Pancreas (tissue), 10 donors: Measurements from ENCODE around the gene PDE6D. TPM values are rescaled to one million over a fixed set of nuclear protein-coding genes. Genes with fewer than 3 reads are reported as not detected.
A peak's percentile ranks its signal among the peaks of the same experiment; 100 is the strongest.

ENCODE experiments used
- ATAC-seq, 4 donors: fragments of 200-7000 bp; cut with Tn5 transposase; one replicate each; pipeline versions ENCODE4 v1.8.0 to v1.9.1; 2020; ENCODE audit warnings: mild to moderate bottlenecking in 4 of 4, moderate library complexity in 4 of 4
- DNase-seq, 6 donors: peaks; one replicate each; pipeline ENCODE4 v3.0.0-alpha.2; 2020
- FAIRE-seq: peaks from 2 replicates; lab custom pipeline; 2012; peaks lifted over from hg19 to GRCh38; lab: Jason Lieb, UNC
- H3K27ac ChIP-seq, 4 donors: fragments of 200-600 bp; sonication (generic); 1 replicate in 3 of 4; 2 replicates in 1 of 4; pipeline versions ENCODE4 v1.5.0 to v1.8.0; 2020
- H3K27me3 ChIP-seq, 4 donors: fragments of 200-600 bp; one replicate each; pipeline ENCODE4 v1.8.0; 2021
- H3K36me3 ChIP-seq, 3 donors: fragments of 200-600 bp; sonication (generic) in 1 of 3; one replicate each; pipeline versions ENCODE4 v1.5.0 to v1.8.0; 2020 to 2021
- H3K4me1 ChIP-seq, 3 donors: fragments of 200-600 bp; one replicate each; pipeline ENCODE4 v1.8.0; 2021
- H3K4me3 ChIP-seq, 4 donors: fragments of 200-600 bp; sonication (generic) in 2 of 4; one replicate each; pipeline versions ENCODE4 v1.5.0 to v1.8.0; 2020 to 2021
- H3K9me3 ChIP-seq, 4 donors: fragments of 200-600 bp; one replicate each; pipeline ENCODE4 v1.8.0; 2021
- CTCF ChIP-seq, 4 donors: fragments of 200-600 bp; sonication (generic) in 3 of 4; IDR thresholded peaks; one replicate each; pipeline versions ENCODE4 v1.5.0 to v1.8.0; 2021; ENCODE audit warnings: antibody characterized with exemption in 4 of 4
- WGBS, 2 donors: extraction: QIAGEN DNeasy Blood & Tissue Kit; methylation state at CpG; one replicate each; pipeline ENCODE4 v1.1.7; 2013; 5-methylcytosine and 5-hydroxymethylcytosine counted together
- intact Hi-C, 3 donors: fragments of 100-400 bp; cut with DNase I; formaldehyde crosslinking; loops; one replicate each; pipeline versions ENCODE4 v1.11.1 to v1.14.2; 2022
- polyA plus RNA-seq, 2 donors: library from polyadenylated mRNA; stranded (reverse); fragments of 200-250 nt; gene quantifications; one replicate each; pipeline ENCODE4 v1.2.3, GENCODE V29; 2013
- total RNA-seq, 6 donors: library from RNA; stranded (reverse); fragmentation: NEBNext Ultra II Directional in 4 of 6; extraction: Animal tissue kit (Norgen Biotek cat#: 25700) in 4 of 6; gene quantifications; one replicate each; pipeline versions ENCODE4 v1.2.1 to v1.2.4, GENCODE V29; 2021 to 2023
- donor health status: healthy with polysubstance abuse.
- donor health status: DM: no; HTN: no; CAD: no; lungs with moderate emphysema.
- donor health status: DM: no; HTN: no; CAD: no.
- donor health status: control.
- donor health status: control.
- donor health status: Bipolar disorder and iron deficiency.
- donor health status: DM: yes; HTN: yes; CAD: no.
- donor health status: DM: no; HTN: no; CAD: no.
- donor health status: DM: no; HTN: no; CAD: no.
- donor health status: DM: yes; HTN: yes; CAD: no.

Gene PDE6D
- total and polyA plus RNA-seq, 8 donors, result 5.6 to 14.0 (median 7.6) TPM

DNA sequence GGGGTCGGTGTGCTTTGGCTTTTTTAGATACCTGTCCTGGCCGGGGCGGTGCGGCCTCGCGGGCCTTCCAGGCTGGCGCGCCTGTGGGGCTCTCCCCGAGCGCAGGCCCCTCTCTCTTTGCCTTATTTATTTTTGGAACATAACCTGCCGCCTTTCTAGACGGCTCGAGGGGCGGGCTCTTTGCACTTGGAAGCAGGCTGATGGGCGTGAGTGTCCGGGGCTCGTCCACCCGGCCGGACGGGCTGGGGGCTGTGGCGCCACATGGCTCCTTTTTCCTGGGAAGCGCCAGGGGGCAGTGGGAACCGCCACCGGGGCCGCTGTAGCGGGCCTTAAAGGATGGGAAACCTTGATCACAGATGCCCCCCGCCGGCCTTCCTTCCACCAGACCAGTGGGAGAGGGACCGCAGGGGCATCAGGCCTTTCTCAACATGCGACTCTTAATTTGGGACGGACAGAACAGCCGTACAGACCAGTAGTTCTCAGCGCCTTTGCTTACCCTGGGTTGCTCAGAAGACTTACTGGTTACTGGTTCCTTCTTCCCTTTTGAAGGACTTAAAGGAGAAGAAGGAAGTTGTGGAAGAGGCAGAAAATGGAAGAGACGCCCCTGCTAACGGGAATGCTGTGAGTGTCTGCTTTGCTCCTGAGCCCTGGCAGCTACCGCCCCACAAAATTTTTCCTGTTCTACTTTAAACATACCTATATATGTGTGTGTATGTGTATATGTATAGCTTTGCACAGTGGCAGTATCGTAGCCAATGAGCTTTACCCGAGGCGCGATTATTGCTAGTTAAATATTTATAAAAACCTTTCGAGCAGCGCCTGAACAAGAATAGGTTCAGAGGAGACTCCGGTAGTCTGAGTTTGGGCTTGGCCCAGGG lies 70.0 kb downstream of the PDE6D start:
- Histone ChIP-seq H3K4me3 (peak overlapping the region; percentile 88 to 100 (median 96)), H3K36me3 (peaks cover 6 to 17% (median 10%) of the 10 kb centered on the region in 3 donors), H3K4me1 (peaks cover 0 to 14% (median 10%) of the 10 kb centered on the region in 3 donors), H3K27me3 (no peaks in the 10 kb centered on the region), H3K27ac (peak overlapping the region; percentile 61 to 100 (median 98)), H3K9me3 (no peaks in the 10 kb centered on the region)
- DNase-seq (peak in 3 of 6 donors; percentile 39 to 83 (median 71)), ATAC-seq (no peak), FAIRE-seq (no peak)
- TF ChIP-seq CTCF (IDR thresholded peaks at IDR 0.05), result no peak
- intact Hi-C loops, result no loop called here
- 1 to 2% methylated on average over 42 to 43 of the region's 43 CpGs for WGBS, 2 donors

- peak overlapping the region; percentile 88 to 100 (median 96) for H3K4me3 ChIP-seq
- ATAC-seq (peak; percentile 27 to 42 (median 32)), DNase-seq (peak; percentile 78 to 99 (median 92)), FAIRE-seq (no peak)
- H3K9me3 ChIP-seq, result no peaks in the 10 kb centered on the region
- peak; percentile 43 to 84 (median 78) for TF ChIP-seq CTCF (IDR thresholded peaks at IDR 0.05)
- H3K4me1 ChIP-seq, result peaks cover 7 to 19% (median 11%) of the 10 kb centered on the region in 3 donors
- WGBS, 2 donors, result 0% methylated on average over 78 to 105 of the region's 105 CpGs
- peaks cover 6 to 17% (median 10%) of the 10 kb centered on the region in 3 donors for H3K36me3 ChIP-seq
- H3K27me3 ChIP-seq, result no peaks in the 10 kb centered on the region
- intact Hi-C loops, result no loop called here
- H3K27ac ChIP-seq, result peak overlapping the region; percentile 96 to 100 (median 98)
Observed at GRCh38 chr2:231709981-231710798, 70.9 kb downstream of the PDE6D start.

- ATAC-seq, result peak in 2 of 4 donors; percentile 0
- intact Hi-C loops, result no loop called here
Observed at GRCh38 chr2:231709636-231709980, 71.5 kb downstream of the PDE6D start.

More at GRCh38 chr2:231709636-231709980, 71.5 kb downstream of the PDE6D start:
- no peak for TF ChIP-seq CTCF (IDR thresholded peaks at IDR 0.05)
- FAIRE-seq, result no peak
- peaks cover 6 to 17% (median 10%) of the 10 kb centered on the region in 3 donors for H3K36me3 ChIP-seq
- no peaks in the 10 kb centered on the region for H3K27me3 ChIP-seq
- peak overlapping the region; percentile 88 to 100 (median 96) for H3K4me3 ChIP-seq
- peak; percentile 56 to 87 (median 76) for DNase-seq
- peak overlapping the region; percentile 96 to 100 (median 98) for H3K27ac ChIP-seq
- no peaks in the 10 kb centered on the region for H3K9me3 ChIP-seq
- WGBS, 2 donors, result 0 to 1% methylated on average over 22 to 33 of the region's 33 CpGs
- peaks cover 10 to 20% (median 14%) of the 10 kb centered on the region in 3 donors for H3K4me1 ChIP-seq
